ENCODE data around the gene COL16A1.

COL16A1 gene

DNA sequence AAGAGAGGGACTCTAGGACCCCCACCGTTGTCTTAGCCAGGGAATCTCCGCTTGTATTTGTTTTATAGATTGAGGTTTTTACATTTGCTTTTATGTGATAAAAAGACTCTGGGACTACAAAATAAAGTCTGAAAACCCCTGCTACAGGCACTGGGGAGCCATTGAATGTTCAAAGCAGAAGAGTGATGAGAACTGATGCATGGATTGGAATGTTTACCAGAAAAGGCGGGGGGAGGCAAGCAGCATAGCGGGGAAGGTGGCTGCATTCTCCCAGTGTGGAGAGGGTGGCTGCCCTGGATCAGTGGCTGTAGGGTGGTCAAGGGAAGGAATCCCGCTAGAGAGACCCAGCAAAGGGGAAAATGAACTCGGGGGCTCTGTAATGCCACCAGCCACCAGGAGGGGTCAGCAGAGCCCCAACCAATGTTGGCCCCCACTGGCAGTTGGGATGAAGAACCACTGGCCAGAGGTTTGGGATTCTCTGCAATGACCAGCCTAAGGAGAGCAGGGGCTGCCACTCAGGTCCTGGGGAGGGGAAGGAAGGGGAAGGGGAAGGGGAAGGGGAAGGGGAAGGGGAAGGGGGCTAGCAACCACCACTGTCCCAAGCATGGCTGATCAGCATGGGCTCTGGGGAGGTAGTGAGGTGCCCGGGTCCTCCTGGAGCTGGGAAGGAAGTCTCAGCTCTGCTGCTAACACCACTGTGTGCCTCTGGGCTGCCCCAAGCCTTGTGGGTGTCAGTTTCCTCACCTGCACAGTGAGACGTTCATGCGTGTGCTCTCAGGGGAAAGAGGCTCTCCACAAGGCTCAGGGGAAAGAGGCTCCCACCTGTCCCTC lies 40.0 kb downstream of the COL16A1 start:
- Histone ChIP-seq H3K27me3 (replicated peaks in 2 of 5; ENCODE audit: control insufficient read depth in 4 of 5, insufficient read depth in 5 of 5, low read length in 4 of 5) (no peaks in the 10 kb centered on the region), H3K36me3 (ENCODE audit: control insufficient read depth in 4 of 4, insufficient read depth in 4 of 4, low read length in 3 of 4) (no peaks in the 10 kb centered on the region), H3K4me1 (ENCODE audit: control extremely low read depth in 1 of 4, control insufficient read depth in 4 of 4, insufficient read depth in 4 of 4, low read length in 3 of 4) (no peaks in the 10 kb centered on the region), H3K4me3 (ENCODE audit: control insufficient read depth in 1 of 7, extremely low read depth in 1 of 7, insufficient read depth in 4 of 7, low read depth in 2 of 7, low read length in 6 of 7) (no peak overlapping the region), H3K9me3 (ENCODE audit: control extremely low read depth in 1 of 5, control insufficient read depth in 4 of 5, insufficient read depth in 2 of 5, low read depth in 1 of 5, low read length in 4 of 5) (no peaks in the 10 kb centered on the region), H3K27ac (ENCODE audit: insufficient read depth in 1 of 2, low read depth in 1 of 2, low read length in 2 of 2, poor library complexity in 1 of 2, severe bottlenecking in 2 of 2) (no peak overlapping the region)
- DNase-seq: peak; percentile 14 to 38 (median 15)
- 52% methylated on average over 9 of the region's 9 CpGs for WGBS (ENCODE audit: insufficient coverage)
- ChIA-PET CTCF (interaction anchor here (0.6 to 7.2 kb wide), 21 partner anchors 8 to 210 kb away, joined by 3 to 84 read pairs (median 6); partner anchors contain the start of genes ADGRB2 and COL16A1), POLR2A (interaction anchor here (0.6 kb wide), 1 partner anchor 142 kb away, joined by 3 read pairs; no protein-coding TSS in a partner anchor)

DNA sequence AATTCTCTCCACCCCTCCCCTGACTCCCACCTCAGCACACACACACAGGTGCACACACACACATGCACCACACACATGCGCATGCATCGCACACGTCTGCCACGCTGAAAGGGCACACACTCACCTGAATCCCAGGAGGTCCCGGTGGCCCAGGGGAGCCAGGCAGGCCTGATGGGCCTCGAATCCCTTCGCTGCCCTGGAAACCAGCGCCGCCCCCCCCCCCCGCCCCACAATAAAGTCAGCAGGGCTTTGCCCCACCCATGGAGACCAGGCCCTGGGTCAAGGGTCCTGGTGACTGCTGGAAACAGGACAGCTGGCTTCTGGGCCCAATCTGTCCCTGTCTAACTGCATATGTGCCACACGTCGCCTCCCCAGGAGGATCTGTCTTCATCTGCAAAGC lies 41.4 kb downstream of the COL16A1 start:
- POLR2A ChIA-PET: interaction anchor here (0.6 kb wide), 1 partner anchor 403 kb away, joined by 4 read pairs; no protein-coding TSS in a partner anchor
- H3K9me3 ChIP-seq (ENCODE audit: control extremely low read depth in 1 of 5, control insufficient read depth in 4 of 5, insufficient read depth in 2 of 5, low read depth in 1 of 5, low read length in 4 of 5): no peaks in the 10 kb centered on the region
- no peaks in the 10 kb centered on the region for H3K27me3 ChIP-seq (replicated peaks in 2 of 5; ENCODE audit: control insufficient read depth in 4 of 5, insufficient read depth in 5 of 5, low read length in 4 of 5)
- no peak overlapping the region for H3K4me3 ChIP-seq (ENCODE audit: control insufficient read depth in 1 of 7, extremely low read depth in 1 of 7, insufficient read depth in 4 of 7, low read depth in 2 of 7, low read length in 6 of 7)
- peaks cover 0 to 5% (median 0%) of the 10 kb centered on the region in 4 experiments for H3K4me1 ChIP-seq (ENCODE audit: control extremely low read depth in 1 of 4, control insufficient read depth in 4 of 4, insufficient read depth in 4 of 4, low read length in 3 of 4)
- CTCF ChIA-PET: interaction anchor here (0.6 to 7.2 kb wide), 15 partner anchors 9 to 276 kb away, joined by 3 to 84 read pairs (median 3); partner anchors contain the start of gene COL16A1
- no peak for DNase-seq
- no peaks in the 10 kb centered on the region for H3K36me3 ChIP-seq (ENCODE audit: control insufficient read depth in 4 of 4, insufficient read depth in 4 of 4, low read length in 3 of 4)
- no peak overlapping the region for H3K27ac ChIP-seq (ENCODE audit: insufficient read depth in 1 of 2, low read depth in 1 of 2, low read length in 2 of 2, poor library complexity in 1 of 2, severe bottlenecking in 2 of 2)
- 100% methylated on average over 2 of the region's 12 CpGs for WGBS (ENCODE audit: insufficient coverage)

DNA sequence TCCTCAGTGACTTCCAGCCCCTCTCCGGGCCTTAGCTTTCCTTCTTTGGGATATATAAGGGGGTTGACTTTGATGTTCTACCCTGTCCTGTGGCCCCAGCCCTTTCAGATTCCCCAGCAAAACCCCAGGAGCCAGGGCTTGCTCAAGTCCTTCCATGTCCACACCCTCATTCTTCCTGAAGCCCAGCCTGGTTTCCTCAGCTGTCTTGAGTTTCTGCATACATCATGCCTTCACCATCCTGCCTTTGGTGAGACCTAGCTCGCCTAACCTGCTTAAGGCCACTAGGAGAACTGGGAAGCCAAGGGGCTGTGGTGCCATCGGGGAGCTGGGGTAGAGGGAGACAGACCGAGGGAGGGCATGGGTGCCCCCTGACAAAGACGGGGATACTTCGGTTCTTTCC lies 42.0 kb downstream of the COL16A1 start:
- CTCF ChIA-PET: interaction anchor here (0.7 to 7.2 kb wide), 10 partner anchors 16 to 127 kb away, joined by 3 to 84 read pairs (median 4); no protein-coding TSS in a partner anchor

DNA sequence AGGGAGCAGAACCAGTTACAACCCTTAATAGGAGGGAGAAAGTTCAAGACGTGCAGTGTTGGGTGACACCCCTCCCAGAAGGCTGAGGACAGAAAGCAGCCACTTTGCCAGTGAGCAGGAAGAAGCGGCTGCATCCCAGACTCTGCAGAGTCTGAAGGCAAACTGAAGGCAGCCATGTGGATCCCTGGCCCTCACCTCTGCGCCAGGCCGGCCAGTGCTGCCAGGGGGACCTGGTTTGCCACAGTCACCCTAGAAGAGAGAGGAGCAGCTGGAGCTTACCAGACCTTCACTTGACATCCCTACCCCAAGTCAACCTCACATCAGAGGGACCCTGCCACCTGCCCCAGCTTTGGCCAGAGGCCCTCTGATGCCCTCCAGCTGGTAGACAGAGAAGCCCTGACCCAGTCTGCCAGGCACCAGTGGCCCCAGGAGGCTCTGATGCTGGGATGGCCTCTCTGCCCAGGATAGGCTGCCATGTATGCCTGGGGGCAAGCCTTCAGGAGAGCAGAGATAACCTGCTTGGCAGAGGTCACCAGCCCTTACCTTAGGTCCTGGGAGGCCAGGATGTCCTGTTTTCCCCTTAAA lies 42.9 kb downstream of the COL16A1 start:
- WGBS (ENCODE audit: insufficient coverage): 96% methylated on average over 4 of the region's 4 CpGs
- H3K27me3 ChIP-seq (replicated peaks in 2 of 5; ENCODE audit: control insufficient read depth in 4 of 5, insufficient read depth in 5 of 5, low read length in 4 of 5): no peaks in the 10 kb centered on the region
- no peak for DNase-seq
- ChIA-PET CTCF (interaction anchor here (0.7 to 7.2 kb wide), 9 partner anchors 15 to 100 kb away, joined by 3 to 84 read pairs (median 3); no protein-coding TSS in a partner anchor), POLR2A (no interaction called here)
- no peaks in the 10 kb centered on the region for H3K36me3 ChIP-seq (ENCODE audit: control insufficient read depth in 4 of 4, insufficient read depth in 4 of 4, low read length in 3 of 4)
- H3K4me3 ChIP-seq (ENCODE audit: control insufficient read depth in 1 of 7, extremely low read depth in 1 of 7, insufficient read depth in 4 of 7, low read depth in 2 of 7, low read length in 6 of 7): no peak overlapping the region
- no peaks in the 10 kb centered on the region for H3K9me3 ChIP-seq (ENCODE audit: control extremely low read depth in 1 of 5, control insufficient read depth in 4 of 5, insufficient read depth in 2 of 5, low read depth in 1 of 5, low read length in 4 of 5)
- H3K4me1 ChIP-seq (ENCODE audit: control extremely low read depth in 1 of 4, control insufficient read depth in 4 of 4, insufficient read depth in 4 of 4, low read length in 3 of 4): peaks cover 0 to 5% (median 0%) of the 10 kb centered on the region in 4 experiments
- H3K27ac ChIP-seq (ENCODE audit: insufficient read depth in 1 of 2, low read depth in 1 of 2, low read length in 2 of 2, poor library complexity in 1 of 2, severe bottlenecking in 2 of 2): no peak overlapping the region

More for the DNA sequence above, 42.0 kb downstream of the COL16A1 start:
- no peak for DNase-seq
- Histone ChIP-seq H3K27me3 (replicated peaks in 2 of 5; ENCODE audit: control insufficient read depth in 4 of 5, insufficient read depth in 5 of 5, low read length in 4 of 5) (no peaks in the 10 kb centered on the region), H3K4me3 (ENCODE audit: control insufficient read depth in 1 of 7, extremely low read depth in 1 of 7, insufficient read depth in 4 of 7, low read depth in 2 of 7, low read length in 6 of 7) (no peak overlapping the region), H3K9me3 (ENCODE audit: control extremely low read depth in 1 of 5, control insufficient read depth in 4 of 5, insufficient read depth in 2 of 5, low read depth in 1 of 5, low read length in 4 of 5) (no peaks in the 10 kb centered on the region), H3K36me3 (ENCODE audit: control insufficient read depth in 4 of 4, insufficient read depth in 4 of 4, low read length in 3 of 4) (no peaks in the 10 kb centered on the region), H3K4me1 (ENCODE audit: control extremely low read depth in 1 of 4, control insufficient read depth in 4 of 4, insufficient read depth in 4 of 4, low read length in 3 of 4) (peaks cover 0 to 5% (median 0%) of the 10 kb centered on the region in 4 experiments), H3K27ac (ENCODE audit: insufficient read depth in 1 of 2, low read depth in 1 of 2, low read length in 2 of 2, poor library complexity in 1 of 2, severe bottlenecking in 2 of 2) (no peak overlapping the region)
- POLR2A ChIA-PET: interaction anchor here (0.6 kb wide), 1 partner anchor 404 kb away, joined by 4 read pairs; no protein-coding TSS in a partner anchor
- WGBS (ENCODE audit: insufficient coverage): 95% methylated on average over 5 of the region's 6 CpGs

DNA sequence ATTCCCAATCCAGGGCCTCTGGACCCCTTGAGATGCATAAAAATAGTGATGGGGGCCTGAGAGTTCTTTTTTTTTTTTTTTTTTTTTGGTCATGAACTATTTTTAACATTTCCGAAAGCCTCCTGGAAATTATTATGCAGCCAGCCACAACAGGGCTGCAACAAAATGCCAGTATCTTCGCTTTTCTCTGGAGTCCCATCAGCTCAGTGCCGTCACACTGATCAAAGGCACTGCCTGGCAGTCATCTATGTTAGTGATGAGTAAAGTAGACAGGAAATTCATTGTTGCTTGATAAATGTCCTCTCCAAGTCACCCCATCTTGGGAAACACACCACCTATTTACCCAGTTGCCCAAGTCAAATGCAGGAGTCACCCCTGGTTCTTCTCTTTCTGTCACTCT lies 43.9 kb downstream of the COL16A1 start:
- CTCF ChIA-PET: interaction anchor here (0.7 to 1.1 kb wide), 2 partner anchors 11 to 307 kb away, joined by 3 to 4 read pairs; no protein-coding TSS in a partner anchor

DNA sequence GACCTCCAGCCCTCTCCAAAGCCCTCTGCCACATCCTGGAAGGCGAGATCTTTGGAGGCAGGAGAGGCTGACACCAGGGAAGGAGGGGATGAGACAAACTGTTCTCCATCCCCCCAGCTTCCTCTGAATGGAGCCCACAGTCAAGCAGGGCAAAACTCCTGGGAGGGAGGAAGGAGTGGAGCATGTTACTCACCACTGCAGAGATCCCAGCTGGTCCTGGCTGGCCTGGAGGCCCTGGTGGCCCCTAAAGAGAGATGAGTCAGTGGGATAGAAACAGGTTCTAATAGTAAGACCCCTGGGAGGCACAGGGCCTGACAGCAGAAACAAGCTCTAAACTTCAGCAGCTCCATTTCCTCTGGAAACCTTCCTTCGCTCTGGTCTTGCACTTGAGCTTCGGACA lies 45.1 kb downstream of the COL16A1 start:
- H3K27me3 ChIP-seq (replicated peaks in 2 of 5; ENCODE audit: control insufficient read depth in 4 of 5, insufficient read depth in 5 of 5, low read length in 4 of 5): no peaks in the 10 kb centered on the region
- H3K4me1 ChIP-seq (ENCODE audit: control extremely low read depth in 1 of 4, control insufficient read depth in 4 of 4, insufficient read depth in 4 of 4, low read length in 3 of 4): peaks cover 0 to 5% (median 0%) of the 10 kb centered on the region in 4 experiments
- 92% methylated on average over 2 of the region's 3 CpGs for WGBS (ENCODE audit: insufficient coverage)
- H3K4me3 ChIP-seq (ENCODE audit: control insufficient read depth in 1 of 7, extremely low read depth in 1 of 7, insufficient read depth in 4 of 7, low read depth in 2 of 7, low read length in 6 of 7): no peak overlapping the region
- no peak overlapping the region for H3K27ac ChIP-seq (ENCODE audit: insufficient read depth in 1 of 2, low read depth in 1 of 2, low read length in 2 of 2, poor library complexity in 1 of 2, severe bottlenecking in 2 of 2)
- no peaks in the 10 kb centered on the region for H3K36me3 ChIP-seq (ENCODE audit: control insufficient read depth in 4 of 4, insufficient read depth in 4 of 4, low read length in 3 of 4)
- H3K9me3 ChIP-seq (ENCODE audit: control extremely low read depth in 1 of 5, control insufficient read depth in 4 of 5, insufficient read depth in 2 of 5, low read depth in 1 of 5, low read length in 4 of 5): no peaks in the 10 kb centered on the region
- CTCF ChIA-PET: interaction anchor here (0.6 to 1.6 kb wide), 5 partner anchors 12 to 102 kb away, joined by 3 read pairs; no protein-coding TSS in a partner anchor
- DNase-seq: no peak
- POLR2A ChIA-PET: interaction anchor here (1.0 kb wide), 1 partner anchor 14 kb away, joined by 3 read pairs; the partner anchor contains the start of gene PEF1

More for the DNA sequence above, 43.9 kb downstream of the COL16A1 start:
- Histone ChIP-seq H3K36me3 (ENCODE audit: control insufficient read depth in 4 of 4, insufficient read depth in 4 of 4, low read length in 3 of 4) (no peaks in the 10 kb centered on the region), H3K9me3 (ENCODE audit: control extremely low read depth in 1 of 5, control insufficient read depth in 4 of 5, insufficient read depth in 2 of 5, low read depth in 1 of 5, low read length in 4 of 5) (no peaks in the 10 kb centered on the region), H3K27ac (ENCODE audit: insufficient read depth in 1 of 2, low read depth in 1 of 2, low read length in 2 of 2, poor library complexity in 1 of 2, severe bottlenecking in 2 of 2) (no peak overlapping the region), H3K4me1 (ENCODE audit: control extremely low read depth in 1 of 4, control insufficient read depth in 4 of 4, insufficient read depth in 4 of 4, low read length in 3 of 4) (peaks cover 0 to 5% (median 0%) of the 10 kb centered on the region in 4 experiments), H3K27me3 (replicated peaks in 2 of 5; ENCODE audit: control insufficient read depth in 4 of 5, insufficient read depth in 5 of 5, low read length in 4 of 5) (no peaks in the 10 kb centered on the region), H3K4me3 (ENCODE audit: control insufficient read depth in 1 of 7, extremely low read depth in 1 of 7, insufficient read depth in 4 of 7, low read depth in 2 of 7, low read length in 6 of 7) (no peak overlapping the region)
- POLR2A ChIA-PET: no interaction called here
- no peak for DNase-seq
- WGBS (ENCODE audit: insufficient coverage): 93% methylated on average over 3 of the region's 3 CpGs
